H9 (cell line): ENCODE data around the gene ESPNL. TPM values are rescaled to one million over a fixed set of nuclear protein-coding genes. Genes with fewer than 3 reads are reported as not detected.

Experiments
- DNase-seq: peaks from one replicate; pipeline ENCODE4 v3.0.0-alpha.2; 2017
- H2AFZ ChIP-seq: one replicate; pipeline ENCODE4 v1.6.1; 2013; ENCODE audit warnings: mild to moderate bottlenecking, low read length, control low read depth, moderate library complexity
- H2AK5ac ChIP-seq: 2 replicates; pipeline ENCODE4 v1.6.1; 2013; ENCODE audit warnings: low read length, control low read depth, mixed read lengths; ENCODE audit not compliant: insufficient read length
- H2BK120ac ChIP-seq: one replicate; pipeline ENCODE4 v1.6.1; 2013; ENCODE audit warnings: low read depth, mild to moderate bottlenecking, low read length, control low read depth, inconsistent platforms; ENCODE audit not compliant: poor library complexity, severe bottlenecking
- H2BK12ac ChIP-seq: 2 replicates; pipeline ENCODE4 v1.6.1; 2013; ENCODE audit warnings: low read length, control low read depth, mixed read lengths, low read depth; ENCODE audit not compliant: insufficient read length
- H2BK15ac ChIP-seq: 2 replicates; pipeline ENCODE4 v1.6.1; 2013; ENCODE audit warnings: low read depth, low read length, control low read depth
- H2BK20ac ChIP-seq: one replicate; pipeline ENCODE4 v1.6.1; 2013; ENCODE audit warnings: low read depth, mild to moderate bottlenecking, low read length, control low read depth, inconsistent platforms; ENCODE audit not compliant: poor library complexity, severe bottlenecking
- H2BK5ac ChIP-seq: 2 replicates; pipeline ENCODE4 v1.6.1; 2013; ENCODE audit warnings: low read length, control low read depth, mixed read lengths; ENCODE audit not compliant: insufficient read length
- H3K14ac ChIP-seq: 2 replicates; pipeline ENCODE4 v1.6.1; 2013; ENCODE audit warnings: low read length, control low read depth; ENCODE audit not compliant: insufficient read depth
- H3K18ac ChIP-seq: 2 replicates; pipeline ENCODE4 v1.6.1; 2013; ENCODE audit warnings: low read depth, mild to moderate bottlenecking, mixed read lengths, low read length, control low read depth; ENCODE audit not compliant: insufficient read length
- H3K23ac ChIP-seq: 2 replicates; pipeline ENCODE4 v1.6.1; 2013; ENCODE audit warnings: low read length, control low read depth, mixed read lengths, low read depth; ENCODE audit not compliant: insufficient read length
- H3K23me2 ChIP-seq: 2 replicates; pipeline ENCODE4 v1.6.1; 2013; ENCODE audit warnings: low read depth, mild to moderate bottlenecking, mixed read lengths, low read length, control low read depth; ENCODE audit not compliant: insufficient read length, poor library complexity, severe bottlenecking
- H3K27ac ChIP-seq: 2 replicates; pipeline ENCODE4 v1.5.1; 2013; ENCODE audit warnings: low read length, control low read depth, mixed read lengths, low read depth; ENCODE audit not compliant: insufficient read length
- H3K27me3 ChIP-seq: 2 replicates; pipeline ENCODE4 v1.6.1; 2013; ENCODE audit warnings: low read length, control low read depth, inconsistent platforms; ENCODE audit not compliant: insufficient read depth
- H3K4ac ChIP-seq: 2 replicates; pipeline ENCODE4 v1.6.1; 2013; ENCODE audit warnings: low read depth, mild to moderate bottlenecking, control low read depth, inconsistent platforms, low read length, moderate library complexity
- H3K4me1 ChIP-seq: 2 replicates; pipeline ENCODE4 v1.6.1; 2013; ENCODE audit warnings: low read length, control low read depth, inconsistent platforms; ENCODE audit not compliant: insufficient read depth
- H3K4me2 ChIP-seq: 2 replicates; pipeline ENCODE4 v1.6.1; 2013; ENCODE audit warnings: low read length, control low read depth, mixed read lengths; ENCODE audit not compliant: insufficient read length, insufficient read depth
- H3K56ac ChIP-seq: 2 replicates; pipeline ENCODE4 v1.6.1; 2013; ENCODE audit warnings: low read depth, mild to moderate bottlenecking, mixed read lengths, low read length, control low read depth; ENCODE audit not compliant: insufficient read length
- H3K79me1 ChIP-seq: 2 replicates; pipeline ENCODE4 v1.6.1; 2013; ENCODE audit warnings: low read depth, mild to moderate bottlenecking, moderate library complexity, low read length, control low read depth, inconsistent platforms; ENCODE audit not compliant: insufficient read depth, poor library complexity, severe bottlenecking
- H3K79me2 ChIP-seq: 2 replicates; pipeline ENCODE4 v1.6.1; 2013; ENCODE audit warnings: low read length, control low read depth, inconsistent platforms; ENCODE audit not compliant: insufficient read depth
- H3K9ac ChIP-seq: 2 replicates; pipeline ENCODE4 v1.6.1; 2013; ENCODE audit warnings: low read length, control low read depth, mixed read lengths; ENCODE audit not compliant: insufficient read length; ENCODE audit errors: extremely low read depth
- H3K9me3 ChIP-seq: one replicate; pipeline ENCODE4 v1.6.1; 2013; ENCODE audit warnings: low read depth, low read length, inconsistent platforms; ENCODE audit not compliant: control insufficient read depth
- H3T11ph ChIP-seq: one replicate; pipeline ENCODE4 v1.6.1; 2013; ENCODE audit warnings: mild to moderate bottlenecking, low read length, control low read depth, inconsistent platforms
- H4K20me1 ChIP-seq: one replicate; pipeline ENCODE4 v1.6.1; 2013; ENCODE audit not compliant: control insufficient read depth, insufficient read length, insufficient read depth
- H4K5ac ChIP-seq: 2 replicates; pipeline ENCODE4 v1.6.1; 2013; ENCODE audit warnings: low read depth, mild to moderate bottlenecking, mixed read lengths, low read length, control low read depth; ENCODE audit not compliant: insufficient read length
- H4K8ac ChIP-seq: replicated peaks from 2 replicates; pipeline ENCODE4 v1.6.1; 2013; ENCODE audit warnings: low read length, control low read depth, mixed read lengths, low read depth; ENCODE audit not compliant: insufficient read length
- H4K91ac ChIP-seq: 2 replicates; pipeline ENCODE4 v1.6.1; 2013; ENCODE audit warnings: low read depth, mild to moderate bottlenecking, moderate library complexity, mixed read lengths, low read length, control low read depth; ENCODE audit not compliant: insufficient read length
- H3K27ac Mint-ChIP-seq, 3 experiments: 2 replicates in 2 of 3; 3 replicates in 1 of 3; pipeline ENCODE4 v1.8.0; 2020 to 2021; ENCODE audit warnings: mixed read lengths in 3 of 3, mild to moderate bottlenecking in 1 of 3, moderate library complexity in 1 of 3
- H3K27me3 Mint-ChIP-seq: 2 replicates; pipeline ENCODE4 v1.8.0; 2021; ENCODE audit warnings: low read depth, mild to moderate bottlenecking, moderate library complexity, mixed read lengths
- H3K36me3 Mint-ChIP-seq, 3 experiments: 2 replicates in 2 of 3; 3 replicates in 1 of 3; pipeline ENCODE4 v1.8.0; 2020 to 2021; ENCODE audit warnings: low read depth in 3 of 3, mixed read lengths in 3 of 3; ENCODE audit not compliant: insufficient read depth in 1 of 3
- H3K4me1 Mint-ChIP-seq, 2 experiments: 2 replicates each; pipeline ENCODE4 v1.8.0; 2020; ENCODE audit warnings: mixed read lengths in 2 of 2
- H3K4me3 Mint-ChIP-seq, 2 experiments: 2 replicates in 1 of 2; 3 replicates in 1 of 2; pipeline ENCODE4 v1.8.0; 2020 to 2021; ENCODE audit warnings: mild to moderate bottlenecking in 2 of 2, mixed read lengths in 2 of 2, moderate library complexity in 1 of 2
- H3K9me3 Mint-ChIP-seq, 2 experiments: 2 replicates in 1 of 2; 3 replicates in 1 of 2; pipeline ENCODE4 v1.8.0; 2020; ENCODE audit warnings: mild to moderate bottlenecking in 2 of 2, mixed read lengths in 2 of 2, moderate library complexity in 1 of 2
- WGBS: extraction: QIAGEN DNeasy Blood & Tissue Kit; methylation state at CpG from one replicate; pipeline ENCODE4 v1.1.7; 2013; ENCODE audit warnings: missing lambda C conversion rate, low lambda C conversion rate, mixed read lengths; ENCODE audit not compliant: insufficient read length; ENCODE audit errors: extremely low coverage; 5-methylcytosine and 5-hydroxymethylcytosine counted together
- total RNA-seq: library from RNA; stranded (reverse); gene quantifications from 2 replicates; pipeline ENCODE4 v1.2.1, GENCODE V29; 2021
- TF ChIP-seq, protein P1 (sequence below): fragments of 200-600 bp; sonication (generic); conservative IDR thresholded peaks from 3 replicates; pipeline ENCODE4 v1.8.0; 2021; ENCODE audit warnings: antibody characterized with exemption, mild to moderate bottlenecking

ESPNL gene
- total RNA-seq, 1 experiment from 2014 or later = 0.17 TPM

DNA sequence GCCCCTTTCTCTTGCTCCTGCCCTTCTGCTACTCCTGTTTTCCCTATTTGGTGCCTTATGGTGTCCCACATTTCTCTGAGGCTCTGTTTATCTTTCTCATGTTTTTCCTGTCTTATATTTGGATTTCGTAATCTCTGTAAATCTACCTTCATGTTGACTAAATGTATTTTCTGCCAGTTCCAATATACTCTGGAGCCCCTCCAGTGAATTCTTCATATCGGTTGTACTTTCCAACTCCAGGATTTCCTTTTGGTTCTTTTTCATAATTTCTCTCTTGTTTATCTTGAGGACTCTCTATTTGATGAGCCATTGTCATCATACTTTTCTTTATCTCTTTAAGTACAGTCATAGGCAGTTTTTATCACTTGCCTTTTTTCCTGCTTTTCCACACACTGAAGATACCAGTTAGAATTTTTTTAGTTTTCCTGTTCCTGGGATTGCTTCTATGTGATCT is 20.2 kb upstream of the ESPNL start:
- Histone ChIP-seq H3K23ac (no peak overlapping the region), H2AK5ac (no peak overlapping the region), H3K9ac (no peak overlapping the region), H3T11ph (no peak overlapping the region), H2BK15ac (no peak overlapping the region), H3K4me1 (no peaks in the 10 kb centered on the region), H2BK20ac (no peak overlapping the region), H3K14ac (no peak overlapping the region), H3K9me3 (no peaks in the 10 kb centered on the region), H3K4me2 (no peak overlapping the region), H3K27ac (no peak overlapping the region), H3K18ac (no peak overlapping the region), H4K91ac (no peak overlapping the region), H4K5ac (no peak overlapping the region), H4K8ac (no peak overlapping the region), H3K4ac (no peak overlapping the region), H3K79me1 (peaks cover 5% of the 10 kb centered on the region), H3K79me2 (no peaks in the 10 kb centered on the region), H2AFZ (no peak overlapping the region), H2BK5ac (no peak overlapping the region), H2BK12ac (no peak overlapping the region), H4K20me1 (no peaks in the 10 kb centered on the region), H3K56ac (no peak overlapping the region), H2BK120ac (no peak overlapping the region), H3K23me2 (no peaks in the 10 kb centered on the region), H3K27me3 (no peaks in the 10 kb centered on the region)
- TF ChIP-seq, protein P1, sequence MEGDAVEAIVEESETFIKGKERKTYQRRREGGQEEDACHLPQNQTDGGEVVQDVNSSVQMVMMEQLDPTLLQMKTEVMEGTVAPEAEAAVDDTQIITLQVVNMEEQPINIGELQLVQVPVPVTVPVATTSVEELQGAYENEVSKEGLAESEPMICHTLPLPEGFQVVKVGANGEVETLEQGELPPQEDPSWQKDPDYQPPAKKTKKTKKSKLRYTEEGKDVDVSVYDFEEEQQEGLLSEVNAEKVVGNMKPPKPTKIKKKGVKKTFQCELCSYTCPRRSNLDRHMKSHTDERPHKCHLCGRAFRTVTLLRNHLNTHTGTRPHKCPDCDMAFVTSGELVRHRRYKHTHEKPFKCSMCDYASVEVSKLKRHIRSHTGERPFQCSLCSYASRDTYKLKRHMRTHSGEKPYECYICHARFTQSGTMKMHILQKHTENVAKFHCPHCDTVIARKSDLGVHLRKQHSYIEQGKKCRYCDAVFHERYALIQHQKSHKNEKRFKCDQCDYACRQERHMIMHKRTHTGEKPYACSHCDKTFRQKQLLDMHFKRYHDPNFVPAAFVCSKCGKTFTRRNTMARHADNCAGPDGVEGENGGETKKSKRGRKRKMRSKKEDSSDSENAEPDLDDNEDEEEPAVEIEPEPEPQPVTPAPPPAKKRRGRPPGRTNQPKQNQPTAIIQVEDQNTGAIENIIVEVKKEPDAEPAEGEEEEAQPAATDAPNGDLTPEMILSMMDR = no peak
- H3K27ac Mint-ChIP-seq = peak overlapping the region in 2 of 3 experiments; percentile 5 to 26; a peak in 5 of 7 replicates
- H3K27me3 Mint-ChIP-seq = no peaks in the 10 kb centered on the region
- peaks cover 57 to 85% (median 69%) of the 10 kb centered on the region in 3 experiments for H3K36me3 Mint-ChIP-seq
- H3K9me3 Mint-ChIP-seq = 0 out of 5 replicates have a peak, but pooled peaks cover 0 to 5% of the 10 kb centered on the region in 2 experiments
- no peak for DNase-seq
- H3K4me1 Mint-ChIP-seq = peaks cover 29 to 31% of the 10 kb centered on the region in 2 experiments
- WGBS = no CpG with 5 or more reads among the region's 2 CpGs
- no peak overlapping the region for H3K4me3 Mint-ChIP-seq
